AG04450 (cell line): ENCODE data around the gene BCDIN3D. TPM values are rescaled to one million over a fixed set of nuclear protein-coding genes. Genes with fewer than 3 reads are reported as not detected.
"Not testable (repeated sequence)": the region's sequence is repeated elsewhere in the genome, so short reads cannot be mapped to it uniquely, and the experiment has no call there.

Experiments
- CTCF ChIA-PET: fragments of 300-600, 350-600 bp; formaldehyde crosslinking; extraction: SDS; loops from one replicate; lab custom pipeline; 2022; ENCODE audit warnings: antibody characterized with exemption, inconsistent platforms; lab: Charles Lee
- POLR2A ChIA-PET: fragments of 350-600 bp; formaldehyde crosslinking; extraction: SDS; loops from one replicate; lab custom pipeline; 2021; ENCODE audit warnings: antibody characterized with exemption, inconsistent platforms; lab: Yijun Ruan, JAX
- DNase-seq: peaks from one replicate; pipeline ENCODE4 v3.0.0-alpha.2; 2011; ENCODE audit warnings: low read depth, low spot score
- H3K27ac ChIP-seq: one replicate; pipeline ENCODE4 v1.5.1; 2012; ENCODE audit warnings: low read depth, low read length, control low read depth
- H3K27me3 ChIP-seq: one replicate; pipeline ENCODE4 v1.6.0; 2012; ENCODE audit warnings: low read length; ENCODE audit not compliant: control insufficient read depth, insufficient read depth
- H3K4me3 ChIP-seq: 2 replicates; pipeline ENCODE4 v1.5.1; 2011; ENCODE audit warnings: mild to moderate bottlenecking, low read depth, low read length, control low read depth
- H3K9me3 ChIP-seq: 2 replicates; pipeline ENCODE4 v1.5.1; 2012; ENCODE audit warnings: low read length; ENCODE audit not compliant: control insufficient read depth, insufficient read depth
- CTCF ChIP-seq: IDR thresholded peaks from 2 replicates; pipeline ENCODE4 v1.5.1; 2011; ENCODE audit warnings: low read depth, low read length, control low read depth, inconsistent platforms
- polyA plus RNA-seq: library from polyadenylated mRNA; depleted of rRNA; stranded (reverse); fragments of >200 nt; gene quantifications from 2 replicates; pipeline ENCODE4 v1.2.3, GENCODE V29; 2011

BCDIN3D gene
- polyA plus RNA-seq, 1 experiment: 3.8 TPM

- ChIA-PET CTCF (interaction anchor here (1.7 to 4.0 kb wide), 4 partner anchors 81 to 207 kb away, joined by 5 to 21 read pairs (median 20); no protein-coding TSS in a partner anchor), POLR2A (no interaction called here)
- H3K27ac ChIP-seq: no peak overlapping the region
These were observed 21.3 kb upstream of the BCDIN3D start for GRCh38 chr12:49863946-49864797.

GRCh38 chr12:49860921-49861320 lies 18.0 kb upstream of the BCDIN3D start:
- H3K9me3 ChIP-seq, DNase-seq, H3K4me3 ChIP-seq, POLR2A ChIA-PET, H3K27ac ChIP-seq, CTCF ChIA-PET: not testable (repeated sequence)
- peaks cover 27% of the 10 kb centered on the region for H3K27me3 ChIP-seq

More at GRCh38 chr12:49863946-49864797, 21.3 kb upstream of the BCDIN3D start:
- no peak for DNase-seq
- peaks cover 23% of the 10 kb centered on the region for H3K27me3 ChIP-seq
- H3K9me3 ChIP-seq: no peaks in the 10 kb centered on the region
- no peak for TF ChIP-seq CTCF
- no peak overlapping the region for H3K4me3 ChIP-seq

GRCh38 chr12:49855890-49856289 lies 13.0 kb upstream of the BCDIN3D start:
- CTCF ChIA-PET: interaction anchor here (0.9 to 1.2 kb wide), 2 partner anchors 17 to 188 kb away, joined by 3 to 4 read pairs; no protein-coding TSS in a partner anchor
- H3K9me3 ChIP-seq, H3K27ac ChIP-seq, DNase-seq, H3K4me3 ChIP-seq, POLR2A ChIA-PET: not testable (repeated sequence)
- H3K27me3 ChIP-seq: peaks cover 21% of the 10 kb centered on the region

GRCh38 chr12:49854976-49855375 lies 12.1 kb upstream of the BCDIN3D start:
- no peak for DNase-seq
- peaks cover 26% of the 10 kb centered on the region for H3K27me3 ChIP-seq
- POLR2A ChIA-PET: no interaction called here
- no peak overlapping the region for H3K27ac ChIP-seq
- CTCF ChIA-PET: no interaction called here
- TF ChIP-seq CTCF: no peak
- H3K9me3 ChIP-seq: no peaks in the 10 kb centered on the region
- H3K4me3 ChIP-seq: no peak overlapping the region

GRCh38 chr12:49853671-49854070 lies 10.8 kb upstream of the BCDIN3D start:
- Histone ChIP-seq H3K9me3 (no peaks in the 10 kb centered on the region), H3K27me3 (peaks cover 31% of the 10 kb centered on the region), H3K4me3 (no peak overlapping the region), H3K27ac (no peak overlapping the region)
- POLR2A ChIA-PET: no interaction called here
- CTCF ChIA-PET: no interaction called here
- no peak for DNase-seq
- TF ChIP-seq CTCF: no peak

GRCh38 chr12:49847161-49847560 lies 4.3 kb upstream of the BCDIN3D start:
- no peaks in the 10 kb centered on the region for H3K9me3 ChIP-seq
- no peak for DNase-seq
- no peak for TF ChIP-seq CTCF
- POLR2A ChIA-PET: no interaction called here
- CTCF ChIA-PET: interaction anchor here (0.6 to 1.7 kb wide), 3 partner anchors 74 to 306 kb away, joined by 3 to 4 read pairs (median 4); no protein-coding TSS in a partner anchor
- H3K27me3 ChIP-seq: peaks cover 25% of the 10 kb centered on the region
- no peak overlapping the region for H3K4me3 ChIP-seq
- H3K27ac ChIP-seq: no peak overlapping the region
